ENCODE data around the gene CD99. TPM values are rescaled to one million over a fixed set of nuclear protein-coding genes. Genes with fewer than 3 reads are reported as not detected.

The CD99 gene
- total and polyA plus RNA-seq, 2 donors (not counting 1 experiment from before 2014, with no cell fraction given): 70.7 to 133 TPM

DNA sequence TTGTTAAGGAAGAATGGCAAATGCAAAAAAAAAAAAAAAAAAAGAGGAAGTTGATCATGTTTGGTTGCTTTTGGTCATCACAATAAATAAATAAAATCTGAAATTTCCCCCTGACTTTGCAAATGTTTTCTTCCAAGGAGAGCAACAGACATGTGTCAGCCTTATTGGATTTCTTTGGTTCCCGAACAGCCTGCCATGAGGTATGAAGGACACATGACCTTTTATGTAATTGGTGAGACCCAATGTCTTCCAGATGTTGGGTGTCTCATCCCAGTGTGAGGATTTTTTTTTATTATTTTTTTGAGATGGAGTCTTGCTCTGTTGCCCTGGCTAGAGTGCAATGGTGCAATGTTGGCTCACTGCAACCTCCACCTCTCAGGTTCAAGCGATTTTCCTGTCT is 24.6 kb upstream of the CD99 start:
- Histone ChIP-seq H3K4me2 (replicated peaks; ENCODE audit: low read depth, low read length, poor library complexity, severe bottlenecking) (no peak overlapping the region), H3K27ac (ENCODE audit: low read length in 2 of 2) (no peak overlapping the region), H3K9me3 (ENCODE audit: control extremely low read depth in 1 of 3, control insufficient read depth in 2 of 3, insufficient read depth in 1 of 3, low read length in 2 of 3) (no peaks in the 10 kb centered on the region), H4K20me1 (ENCODE audit: control insufficient read depth, insufficient read depth, low read length, poor library complexity, severe bottlenecking) (no peaks in the 10 kb centered on the region), H3K36me3 (replicated peaks in 1 of 2; ENCODE audit: control extremely low read depth in 1 of 2, control insufficient read depth in 1 of 2, extremely low read depth in 1 of 2, insufficient read depth in 2 of 2, low read length in 1 of 2) (no peaks in the 10 kb centered on the region), H3K27me3 (replicated peaks in 1 of 4; ENCODE audit: control extremely low read depth in 1 of 4, control insufficient read depth in 3 of 4, insufficient read depth in 4 of 4, low read length in 3 of 4) (no peaks in the 10 kb centered on the region), H3K4me1 (ENCODE audit: control insufficient read depth in 2 of 2, insufficient read depth in 2 of 2, low read length in 2 of 2) (peaks cover 0 to 4% of the 10 kb centered on the region in 2 donors), H3K4me3 (ENCODE audit: control extremely low read depth in 1 of 5, extremely low read depth in 1 of 5, insufficient read depth in 1 of 5, low read depth in 2 of 5, low read length in 4 of 5) (no peak overlapping the region), H3K79me2 (ENCODE audit: control insufficient read depth, insufficient read depth, low read length) (no peaks in the 10 kb centered on the region), H2AFZ (ENCODE audit: insufficient read depth, low read depth, low read length, poor library complexity, severe bottlenecking) (no peak overlapping the region), H3K9ac (ENCODE audit: low read length) (no peak overlapping the region)
- Mint-ChIP-seq H3K27ac (no peak overlapping the region), H3K4me3 (no peak overlapping the region), H3K4me1 (peaks cover 7% of the 10 kb centered on the region), H3K9me3 (ENCODE audit: insufficient read depth) (no peaks in the 10 kb centered on the region), H3K27me3 (no peaks in the 10 kb centered on the region)
- ChIA-PET POLR2A (no interaction called here), CTCF (no interaction called here)
- WGBS (ENCODE audit: insufficient coverage): 100% methylated on average over 2 of the region's 2 CpGs
- intact Hi-C loops (cut with micrococcal nuclease): no loop called here
- TF ChIP-seq EZH2 (IDR thresholded peaks at IDR 0.05; ENCODE audit: borderline replicate concordance, insufficient read depth, low read depth, low read length, poor library complexity, severe bottlenecking): no peak
- TF ChIP-seq, protein P1, sequence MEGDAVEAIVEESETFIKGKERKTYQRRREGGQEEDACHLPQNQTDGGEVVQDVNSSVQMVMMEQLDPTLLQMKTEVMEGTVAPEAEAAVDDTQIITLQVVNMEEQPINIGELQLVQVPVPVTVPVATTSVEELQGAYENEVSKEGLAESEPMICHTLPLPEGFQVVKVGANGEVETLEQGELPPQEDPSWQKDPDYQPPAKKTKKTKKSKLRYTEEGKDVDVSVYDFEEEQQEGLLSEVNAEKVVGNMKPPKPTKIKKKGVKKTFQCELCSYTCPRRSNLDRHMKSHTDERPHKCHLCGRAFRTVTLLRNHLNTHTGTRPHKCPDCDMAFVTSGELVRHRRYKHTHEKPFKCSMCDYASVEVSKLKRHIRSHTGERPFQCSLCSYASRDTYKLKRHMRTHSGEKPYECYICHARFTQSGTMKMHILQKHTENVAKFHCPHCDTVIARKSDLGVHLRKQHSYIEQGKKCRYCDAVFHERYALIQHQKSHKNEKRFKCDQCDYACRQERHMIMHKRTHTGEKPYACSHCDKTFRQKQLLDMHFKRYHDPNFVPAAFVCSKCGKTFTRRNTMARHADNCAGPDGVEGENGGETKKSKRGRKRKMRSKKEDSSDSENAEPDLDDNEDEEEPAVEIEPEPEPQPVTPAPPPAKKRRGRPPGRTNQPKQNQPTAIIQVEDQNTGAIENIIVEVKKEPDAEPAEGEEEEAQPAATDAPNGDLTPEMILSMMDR (IDR thresholded peaks at IDR 0.05): no peak
- no peak for DNase-seq
- no peak for ATAC-seq (ENCODE audit: low read depth)

DNA sequence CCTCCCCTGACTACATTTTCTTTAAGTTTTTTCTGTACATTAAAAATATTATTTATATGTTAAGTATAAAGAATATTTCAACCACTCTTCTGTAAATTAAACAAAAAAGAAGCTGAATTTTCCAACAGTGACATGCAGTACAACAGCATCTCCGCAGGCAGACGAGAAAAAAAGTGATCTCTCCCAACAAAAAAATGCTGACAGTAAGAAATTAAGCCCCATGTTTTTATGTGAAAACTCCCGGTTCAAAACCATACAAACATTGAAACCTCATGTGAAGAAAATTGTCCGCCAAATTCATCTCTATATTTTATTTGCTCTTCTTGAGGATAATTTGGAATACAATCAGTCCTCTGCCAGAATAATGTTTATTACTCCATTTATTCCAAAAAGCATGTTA is 20.1 kb upstream of the CD99 start:
- no peak for TF ChIP-seq EZH2 (IDR thresholded peaks at IDR 0.05; ENCODE audit: borderline replicate concordance, insufficient read depth, low read depth, low read length, poor library complexity, severe bottlenecking)
- TF ChIP-seq, protein P1 (IDR thresholded peaks at IDR 0.05): no peak
- peaks cover 0 to 4% of the 10 kb centered on the region in 2 donors for H3K4me1 ChIP-seq (ENCODE audit: control insufficient read depth in 2 of 2, insufficient read depth in 2 of 2, low read length in 2 of 2)
- H3K27me3 Mint-ChIP-seq: no peaks in the 10 kb centered on the region
- H3K4me2 ChIP-seq (replicated peaks; ENCODE audit: low read depth, low read length, poor library complexity, severe bottlenecking): no peak overlapping the region
- DNase-seq: no peak
- H3K9me3 Mint-ChIP-seq (ENCODE audit: insufficient read depth): peaks cover 3% of the 10 kb centered on the region
- no peak overlapping the region for H3K4me3 ChIP-seq (ENCODE audit: control extremely low read depth in 1 of 5, extremely low read depth in 1 of 5, insufficient read depth in 1 of 5, low read depth in 2 of 5, low read length in 4 of 5)
- H3K36me3 ChIP-seq (replicated peaks in 1 of 2; ENCODE audit: control extremely low read depth in 1 of 2, control insufficient read depth in 1 of 2, extremely low read depth in 1 of 2, insufficient read depth in 2 of 2, low read length in 1 of 2): no peaks in the 10 kb centered on the region
- no peak overlapping the region for H3K27ac Mint-ChIP-seq
- H3K4me1 Mint-ChIP-seq: peaks cover 6% of the 10 kb centered on the region
- H3K79me2 ChIP-seq (ENCODE audit: control insufficient read depth, insufficient read depth, low read length): no peaks in the 10 kb centered on the region
- no peaks in the 10 kb centered on the region for H3K27me3 ChIP-seq (replicated peaks in 1 of 4; ENCODE audit: control extremely low read depth in 1 of 4, control insufficient read depth in 3 of 4, insufficient read depth in 4 of 4, low read length in 3 of 4)
- no peak overlapping the region for H2AFZ ChIP-seq (ENCODE audit: insufficient read depth, low read depth, low read length, poor library complexity, severe bottlenecking)
- POLR2A ChIA-PET: no interaction called here
- CTCF ChIA-PET: no interaction called here
- no peak for ATAC-seq (ENCODE audit: low read depth)
- H3K9me3 ChIP-seq (ENCODE audit: control extremely low read depth in 1 of 3, control insufficient read depth in 2 of 3, insufficient read depth in 1 of 3, low read length in 2 of 3): peaks cover 0 to 6% (median 0%) of the 10 kb centered on the region in 3 donors
- no peak overlapping the region for H3K4me3 Mint-ChIP-seq
- no peaks in the 10 kb centered on the region for H4K20me1 ChIP-seq (ENCODE audit: control insufficient read depth, insufficient read depth, low read length, poor library complexity, severe bottlenecking)
- no peak overlapping the region for H3K27ac ChIP-seq (ENCODE audit: low read length in 2 of 2)
- H3K9ac ChIP-seq (ENCODE audit: low read length): no peak overlapping the region
- intact Hi-C loops (cut with micrococcal nuclease): no loop called here
- WGBS (ENCODE audit: insufficient coverage): no CpG with 5 or more reads among the region's 4 CpGs

Data from B cell (primary cell).